Suprapubic skin (tissue), 4 donors: ENCODE data around the gene PIWIL1.

Experiments used
- CTCF ChIP-seq, 2 donors: fragments of 200-600 bp in 1 of 2; fragments of 450-650 bp in 1 of 2; sonication (generic) in 1 of 2; IDR thresholded peaks; one replicate each; pipeline ENCODE4 v1.5.1; 2016 to 2019; ENCODE audit warnings: antibody characterized with exemption in 2 of 2, mild to moderate bottlenecking in 1 of 2, moderate library complexity in 1 of 2
- POLR2A ChIP-seq, 2 donors: fragments of 450-650 bp; IDR thresholded peaks; one replicate each; pipeline ENCODE4 v1.6.1; 2017; ENCODE audit warnings: antibody characterized with exemption in 2 of 2, mild to moderate bottlenecking in 2 of 2, moderate library complexity in 2 of 2
- POLR2AphosphoS5 ChIP-seq, 3 donors: sonication (generic); formaldehyde crosslinking; IDR thresholded peaks; one replicate each; pipeline ENCODE4 v1.6.1; 2017; ENCODE audit warnings: antibody characterized with exemption in 3 of 3

GRCh38 chr12:130353081-130353480 lies 15.4 kb downstream of the PIWIL1 start:
- TF ChIP-seq CTCF (IDR thresholded peaks at IDR 0.05) (no peak), POLR2A (IDR thresholded peaks at IDR 0.05) (no peak), POLR2AphosphoS5 (IDR thresholded peaks at IDR 0.05) (no peak)
